Measurements from ENCODE around the gene MYO1E.
"Not testable (repeated sequence)": the region's sequence is repeated elsewhere in the genome, so short reads cannot be mapped to it uniquely, and the experiment has no call there.

The MYO1E gene

GRCh38 chr15:59387196-59387878, 14.7 kb upstream of the MYO1E start:
- not testable (repeated sequence) for H3K36me3 ChIP-seq (ENCODE audit: control insufficient read depth in 2 of 2, insufficient read depth in 2 of 2, low read length in 2 of 2); H3K27me3 ChIP-seq (ENCODE audit: control insufficient read depth in 1 of 2, insufficient read depth in 2 of 2, low read length in 2 of 2); H3K9ac ChIP-seq (ENCODE audit: low read length in 2 of 2); H3K9me3 ChIP-seq (ENCODE audit: control insufficient read depth in 2 of 2, low read length in 2 of 2); H3K4me1 ChIP-seq (ENCODE audit: control insufficient read depth, insufficient read depth, low read length); H3K4me3 ChIP-seq (ENCODE audit: low read length in 2 of 2); H3K27ac ChIP-seq (ENCODE audit: low read length)

- Histone ChIP-seq H3K4me1 (ENCODE audit: control insufficient read depth, insufficient read depth, low read length) (no peaks in the 10 kb centered on the region), H3K9ac (ENCODE audit: low read length in 2 of 2) (no peak overlapping the region), H3K36me3 (ENCODE audit: control insufficient read depth in 2 of 2, insufficient read depth in 2 of 2, low read length in 2 of 2) (peaks cover 4 to 7% of the 10 kb centered on the region in 2 donors), H3K4me3 (ENCODE audit: low read length in 2 of 2) (no peak overlapping the region), H3K27me3 (ENCODE audit: control insufficient read depth in 1 of 2, insufficient read depth in 2 of 2, low read length in 2 of 2) (no peaks in the 10 kb centered on the region), H3K9me3 (ENCODE audit: control insufficient read depth in 2 of 2, low read length in 2 of 2) (no peaks in the 10 kb centered on the region), H3K27ac (ENCODE audit: low read length) (no peak overlapping the region)
Measured at GRCh38 chr15:59385171-59385570, 12.5 kb upstream of the MYO1E start.

- H3K27me3 ChIP-seq (ENCODE audit: control insufficient read depth in 1 of 2, insufficient read depth in 2 of 2, low read length in 2 of 2) = no peaks in the 10 kb centered on the region
- no peak overlapping the region for H3K9ac ChIP-seq (ENCODE audit: low read length in 2 of 2)
- no peaks in the 10 kb centered on the region for H3K9me3 ChIP-seq (ENCODE audit: control insufficient read depth in 2 of 2, low read length in 2 of 2)
- no peaks in the 10 kb centered on the region for H3K4me1 ChIP-seq (ENCODE audit: control insufficient read depth, insufficient read depth, low read length)
- peaks cover 4 to 7% of the 10 kb centered on the region in 2 donors for H3K36me3 ChIP-seq (ENCODE audit: control insufficient read depth in 2 of 2, insufficient read depth in 2 of 2, low read length in 2 of 2)
- no peak overlapping the region for H3K27ac ChIP-seq (ENCODE audit: low read length)
- no peak overlapping the region for H3K4me3 ChIP-seq (ENCODE audit: low read length in 2 of 2)
Measured at GRCh38 chr15:59384507-59384906, 11.8 kb upstream of the MYO1E start.

- H3K4me1 ChIP-seq (ENCODE audit: control insufficient read depth, insufficient read depth, low read length) = no peaks in the 10 kb centered on the region
- no peaks in the 10 kb centered on the region for H3K27me3 ChIP-seq (ENCODE audit: control insufficient read depth in 1 of 2, insufficient read depth in 2 of 2, low read length in 2 of 2)
- H3K36me3 ChIP-seq (ENCODE audit: control insufficient read depth in 2 of 2, insufficient read depth in 2 of 2, low read length in 2 of 2) = peaks cover 4 to 7% of the 10 kb centered on the region in 2 donors
- H3K9me3 ChIP-seq (ENCODE audit: control insufficient read depth in 2 of 2, low read length in 2 of 2) = no peaks in the 10 kb centered on the region
- no peak overlapping the region for H3K27ac ChIP-seq (ENCODE audit: low read length)
- no peak overlapping the region for H3K4me3 ChIP-seq (ENCODE audit: low read length in 2 of 2)
- no peak overlapping the region for H3K9ac ChIP-seq (ENCODE audit: low read length in 2 of 2)
Measured at GRCh38 chr15:59380902-59381610, 8.4 kb upstream of the MYO1E start.

DNA sequence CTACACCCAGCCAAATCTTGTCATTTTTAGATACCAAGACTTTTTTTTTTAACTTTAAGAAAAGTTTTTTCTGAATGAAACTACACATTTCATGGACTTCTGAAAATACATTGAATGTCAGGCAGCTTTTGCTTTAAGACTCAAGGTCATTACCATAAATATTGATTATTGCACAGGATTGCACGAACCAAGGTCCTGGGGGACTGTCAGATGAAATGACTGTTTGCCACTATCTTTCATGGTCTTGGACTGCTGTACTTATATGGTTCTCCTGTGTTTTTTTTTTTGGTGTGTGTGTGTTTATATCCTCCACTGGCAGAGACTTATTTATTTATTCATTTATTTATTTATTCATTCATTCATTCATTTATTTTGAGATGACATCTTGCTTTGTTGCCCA, 6.9 kb upstream of the MYO1E start:
- no peaks in the 10 kb centered on the region for H3K27me3 ChIP-seq (ENCODE audit: control insufficient read depth in 1 of 2, insufficient read depth in 2 of 2, low read length in 2 of 2)
- H3K4me3 ChIP-seq (ENCODE audit: low read length in 2 of 2) = no peak overlapping the region
- H3K9me3 ChIP-seq (ENCODE audit: control insufficient read depth in 2 of 2, low read length in 2 of 2) = no peaks in the 10 kb centered on the region
- no peaks in the 10 kb centered on the region for H3K4me1 ChIP-seq (ENCODE audit: control insufficient read depth, insufficient read depth, low read length)
- H3K27ac ChIP-seq (ENCODE audit: low read length) = no peak overlapping the region
- H3K9ac ChIP-seq (ENCODE audit: low read length in 2 of 2) = no peak overlapping the region
- peaks cover 4 to 7% of the 10 kb centered on the region in 2 donors for H3K36me3 ChIP-seq (ENCODE audit: control insufficient read depth in 2 of 2, insufficient read depth in 2 of 2, low read length in 2 of 2)

DNA sequence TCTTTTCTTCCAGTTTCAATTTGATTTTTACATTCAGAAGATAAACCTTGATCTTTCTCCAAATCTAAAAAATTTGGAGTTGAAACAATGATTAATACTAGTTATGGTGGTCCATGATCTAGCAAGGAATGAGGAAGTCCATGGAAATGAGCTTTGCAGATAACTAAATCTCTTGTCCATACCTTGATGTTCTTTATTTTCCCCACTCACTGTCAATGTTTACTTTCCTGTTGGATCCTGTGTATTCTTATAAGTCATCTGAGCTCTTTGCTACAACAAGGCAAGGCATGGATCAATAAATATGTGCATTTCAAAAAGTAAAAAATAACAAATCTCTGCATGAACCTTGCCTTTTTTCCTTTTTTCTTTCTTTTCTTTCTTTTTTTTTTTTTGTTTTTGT, 6.2 kb upstream of the MYO1E start:
- Histone ChIP-seq H3K4me3 (ENCODE audit: low read length in 2 of 2) (no peak overlapping the region), H3K27me3 (ENCODE audit: control insufficient read depth in 1 of 2, insufficient read depth in 2 of 2, low read length in 2 of 2) (no peaks in the 10 kb centered on the region), H3K27ac (ENCODE audit: low read length) (no peak overlapping the region), H3K4me1 (ENCODE audit: control insufficient read depth, insufficient read depth, low read length) (no peaks in the 10 kb centered on the region), H3K36me3 (ENCODE audit: control insufficient read depth in 2 of 2, insufficient read depth in 2 of 2, low read length in 2 of 2) (peaks cover 4 to 7% of the 10 kb centered on the region in 2 donors), H3K9ac (ENCODE audit: low read length in 2 of 2) (no peak overlapping the region), H3K9me3 (ENCODE audit: control insufficient read depth in 2 of 2, low read length in 2 of 2) (no peaks in the 10 kb centered on the region)

- H3K4me3 ChIP-seq (ENCODE audit: low read length in 2 of 2) = no peak overlapping the region
- H3K27me3 ChIP-seq (ENCODE audit: control insufficient read depth in 1 of 2, insufficient read depth in 2 of 2, low read length in 2 of 2) = no peaks in the 10 kb centered on the region
- peaks cover 4 to 7% of the 10 kb centered on the region in 2 donors for H3K36me3 ChIP-seq (ENCODE audit: control insufficient read depth in 2 of 2, insufficient read depth in 2 of 2, low read length in 2 of 2)
- no peak overlapping the region for H3K9ac ChIP-seq (ENCODE audit: low read length in 2 of 2)
- no peak overlapping the region for H3K27ac ChIP-seq (ENCODE audit: low read length)
- no peaks in the 10 kb centered on the region for H3K9me3 ChIP-seq (ENCODE audit: control insufficient read depth in 2 of 2, low read length in 2 of 2)
- H3K4me1 ChIP-seq (ENCODE audit: control insufficient read depth, insufficient read depth, low read length) = no peaks in the 10 kb centered on the region
Measured at GRCh38 chr15:59377924-59378323, 5.3 kb upstream of the MYO1E start.

DNA sequence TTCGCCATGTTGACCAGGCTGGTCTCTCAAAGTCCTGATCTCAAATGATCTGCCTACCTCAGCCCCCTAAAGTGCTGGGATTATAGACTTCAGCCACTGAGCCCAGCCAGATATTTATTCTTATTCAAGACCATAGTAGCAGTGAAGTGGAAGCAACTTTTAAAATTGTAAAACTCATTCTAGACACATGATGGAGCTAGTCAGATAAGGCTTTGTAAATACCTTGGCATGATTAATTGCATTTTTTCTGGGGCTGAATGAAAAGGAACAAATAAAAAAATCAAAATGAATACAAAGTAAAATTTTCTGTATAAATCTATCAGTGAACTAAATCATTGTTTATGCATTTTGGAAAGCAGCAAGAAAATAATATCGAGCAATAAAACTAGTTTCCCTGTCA, 4.1 kb upstream of the MYO1E start:
- H3K4me3 ChIP-seq (ENCODE audit: low read length in 2 of 2) = no peak overlapping the region
- no peaks in the 10 kb centered on the region for H3K9me3 ChIP-seq (ENCODE audit: control insufficient read depth in 2 of 2, low read length in 2 of 2)
- H3K9ac ChIP-seq (ENCODE audit: low read length in 2 of 2) = no peak overlapping the region
- peaks cover under 1% of the 10 kb centered on the region for H3K4me1 ChIP-seq (ENCODE audit: control insufficient read depth, insufficient read depth, low read length)
- H3K27ac ChIP-seq (ENCODE audit: low read length) = no peak overlapping the region
- peaks cover 1 to 4% of the 10 kb centered on the region in 2 donors for H3K36me3 ChIP-seq (ENCODE audit: control insufficient read depth in 2 of 2, insufficient read depth in 2 of 2, low read length in 2 of 2)
- H3K27me3 ChIP-seq (ENCODE audit: control insufficient read depth in 1 of 2, insufficient read depth in 2 of 2, low read length in 2 of 2) = no peaks in the 10 kb centered on the region

- no peaks in the 10 kb centered on the region for H3K27me3 ChIP-seq (ENCODE audit: control insufficient read depth in 1 of 2, insufficient read depth in 2 of 2, low read length in 2 of 2)
- H3K27ac ChIP-seq (ENCODE audit: low read length) = peak overlapping the region; percentile 99
- peak overlapping the region; percentile 80 to 94 for H3K4me3 ChIP-seq (ENCODE audit: low read length in 2 of 2)
- H3K9ac ChIP-seq (ENCODE audit: low read length in 2 of 2) = peak overlapping the region; percentile 81 to 97
- no peaks in the 10 kb centered on the region for H3K9me3 ChIP-seq (ENCODE audit: control insufficient read depth in 2 of 2, low read length in 2 of 2)
- H3K4me1 ChIP-seq (ENCODE audit: control insufficient read depth, insufficient read depth, low read length) = peaks cover 7% of the 10 kb centered on the region
- H3K36me3 ChIP-seq (ENCODE audit: control insufficient read depth in 2 of 2, insufficient read depth in 2 of 2, low read length in 2 of 2) = no peaks in the 10 kb centered on the region
Measured at GRCh38 chr15:59373215-59373614, 544 bp upstream of the MYO1E start.

DNA sequence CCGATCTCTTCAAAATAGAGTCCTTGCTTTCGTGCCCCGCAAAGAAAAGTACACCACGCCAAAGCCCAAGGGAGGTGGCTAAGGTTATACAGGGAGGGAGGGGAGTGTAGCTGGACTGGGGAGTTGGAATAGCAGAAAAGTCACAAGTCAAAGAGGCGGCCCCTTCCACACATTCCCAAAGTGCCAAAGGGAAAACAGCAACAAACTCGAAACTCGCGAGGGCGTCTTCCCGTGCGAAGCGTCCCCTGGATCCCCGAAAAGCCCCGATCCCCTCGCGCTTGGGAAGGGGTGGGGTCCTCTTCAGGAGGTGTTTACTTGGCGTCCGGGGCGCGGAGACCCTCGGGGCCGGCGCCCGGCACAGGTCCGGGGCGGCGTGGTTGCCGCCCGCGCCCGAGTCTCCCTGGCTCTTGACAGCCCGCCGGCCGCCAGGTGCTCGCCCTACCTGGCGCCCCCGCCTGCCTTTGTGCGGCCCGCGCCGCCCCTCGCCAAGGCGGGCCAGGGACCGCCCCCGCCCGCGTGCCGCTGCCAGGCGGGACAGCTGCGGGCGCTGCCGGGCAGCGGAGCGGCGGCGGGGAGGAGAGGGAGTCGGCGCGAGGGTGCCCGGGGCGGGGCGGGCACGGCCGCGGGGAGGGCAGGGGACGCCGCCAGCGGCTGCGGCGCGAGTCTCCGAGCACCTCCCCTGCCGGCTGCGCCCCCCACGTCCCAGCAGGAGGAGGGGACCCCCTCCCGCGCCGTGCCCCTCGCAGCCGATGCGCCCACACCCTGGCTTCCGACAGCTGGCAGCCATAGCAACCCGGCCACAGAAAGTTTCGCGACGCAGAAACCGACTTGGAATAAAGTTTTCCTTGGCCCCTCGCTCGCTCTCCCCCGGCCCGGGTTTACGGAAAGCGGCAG, 966 bp downstream of the MYO1E start:
- H3K9ac ChIP-seq (ENCODE audit: low read length in 2 of 2) = peak overlapping the region; percentile 81 to 97
- no peaks in the 10 kb centered on the region for H3K36me3 ChIP-seq (ENCODE audit: control insufficient read depth in 2 of 2, insufficient read depth in 2 of 2, low read length in 2 of 2)
- H3K4me1 ChIP-seq (ENCODE audit: control insufficient read depth, insufficient read depth, low read length) = peaks cover 7% of the 10 kb centered on the region
- no peaks in the 10 kb centered on the region for H3K27me3 ChIP-seq (ENCODE audit: control insufficient read depth in 1 of 2, insufficient read depth in 2 of 2, low read length in 2 of 2)
- H3K9me3 ChIP-seq (ENCODE audit: control insufficient read depth in 2 of 2, low read length in 2 of 2) = no peaks in the 10 kb centered on the region
- H3K27ac ChIP-seq (ENCODE audit: low read length) = peak overlapping the region; percentile 99
- H3K4me3 ChIP-seq (ENCODE audit: low read length in 2 of 2) = peak overlapping the region; percentile 80 to 94

Measured in stomach smooth muscle (tissue), 2 donors.